ENCODE measurements around the gene RBM45.

DNA sequence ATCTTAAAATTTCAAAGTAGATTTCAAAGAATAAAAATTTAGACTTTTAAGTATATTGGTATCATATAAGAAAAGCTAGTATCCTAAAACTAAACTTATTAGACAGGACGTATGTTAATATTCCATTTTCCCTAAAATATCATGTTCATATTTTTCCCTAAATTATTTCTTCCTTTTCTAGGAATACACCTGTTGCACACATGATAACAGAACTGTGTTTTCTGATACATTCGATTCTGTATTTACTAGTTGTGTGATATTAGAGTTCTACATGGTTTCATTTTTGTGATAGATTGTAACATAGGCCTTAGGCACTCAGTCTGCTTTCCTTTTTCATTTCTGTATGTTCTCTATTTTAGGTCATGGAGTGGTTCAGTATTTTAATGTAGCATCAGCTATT is 10.9 kb downstream of the RBM45 start:
- TF ChIP-seq PKNOX1 (IDR thresholded peaks at IDR 0.05): no peak
- TF ChIP-seq BHLHE40 (IDR thresholded peaks at IDR 0.05; ENCODE audit: borderline replicate concordance): no peak
- no peak for TF ChIP-seq SUZ12 (IDR thresholded peaks at IDR 0.05)
- TF ChIP-seq TARDBP (IDR thresholded peaks at IDR 0.05): no peak
- no peak for TF ChIP-seq SP1 (IDR thresholded peaks at IDR 0.05)
- TF ChIP-seq ELF4 (IDR thresholded peaks at IDR 0.05): no peak
